H9 (cell line): ENCODE measurements around the gene MORN5. TPM values are rescaled to one million over a fixed set of nuclear protein-coding genes. Genes with fewer than 3 reads are reported as not detected.

ENCODE experiments used
- DNase-seq: peaks from one replicate; pipeline ENCODE4 v3.0.0-alpha.2; 2017
- H2AFZ ChIP-seq: one replicate; pipeline ENCODE4 v1.6.1; 2013; ENCODE audit warnings: mild to moderate bottlenecking, low read length, control low read depth, moderate library complexity
- H2AK5ac ChIP-seq: 2 replicates; pipeline ENCODE4 v1.6.1; 2013; ENCODE audit warnings: low read length, control low read depth, mixed read lengths; ENCODE audit not compliant: insufficient read length
- H2BK120ac ChIP-seq: one replicate; pipeline ENCODE4 v1.6.1; 2013; ENCODE audit warnings: low read depth, mild to moderate bottlenecking, low read length, control low read depth, inconsistent platforms; ENCODE audit not compliant: poor library complexity, severe bottlenecking
- H2BK12ac ChIP-seq: 2 replicates; pipeline ENCODE4 v1.6.1; 2013; ENCODE audit warnings: low read length, control low read depth, mixed read lengths, low read depth; ENCODE audit not compliant: insufficient read length
- H2BK15ac ChIP-seq: 2 replicates; pipeline ENCODE4 v1.6.1; 2013; ENCODE audit warnings: low read depth, low read length, control low read depth
- H2BK20ac ChIP-seq: one replicate; pipeline ENCODE4 v1.6.1; 2013; ENCODE audit warnings: low read depth, mild to moderate bottlenecking, low read length, control low read depth, inconsistent platforms; ENCODE audit not compliant: poor library complexity, severe bottlenecking
- H2BK5ac ChIP-seq: 2 replicates; pipeline ENCODE4 v1.6.1; 2013; ENCODE audit warnings: low read length, control low read depth, mixed read lengths; ENCODE audit not compliant: insufficient read length
- H3K14ac ChIP-seq: 2 replicates; pipeline ENCODE4 v1.6.1; 2013; ENCODE audit warnings: low read length, control low read depth; ENCODE audit not compliant: insufficient read depth
- H3K18ac ChIP-seq: 2 replicates; pipeline ENCODE4 v1.6.1; 2013; ENCODE audit warnings: low read depth, mild to moderate bottlenecking, mixed read lengths, low read length, control low read depth; ENCODE audit not compliant: insufficient read length
- H3K23ac ChIP-seq: 2 replicates; pipeline ENCODE4 v1.6.1; 2013; ENCODE audit warnings: low read length, control low read depth, mixed read lengths, low read depth; ENCODE audit not compliant: insufficient read length
- H3K23me2 ChIP-seq: 2 replicates; pipeline ENCODE4 v1.6.1; 2013; ENCODE audit warnings: low read depth, mild to moderate bottlenecking, mixed read lengths, low read length, control low read depth; ENCODE audit not compliant: insufficient read length, poor library complexity, severe bottlenecking
- H3K27ac ChIP-seq: 2 replicates; pipeline ENCODE4 v1.5.1; 2013; ENCODE audit warnings: low read length, control low read depth, mixed read lengths, low read depth; ENCODE audit not compliant: insufficient read length
- H3K27me3 ChIP-seq: 2 replicates; pipeline ENCODE4 v1.6.1; 2013; ENCODE audit warnings: low read length, control low read depth, inconsistent platforms; ENCODE audit not compliant: insufficient read depth
- H3K4ac ChIP-seq: 2 replicates; pipeline ENCODE4 v1.6.1; 2013; ENCODE audit warnings: low read depth, mild to moderate bottlenecking, control low read depth, inconsistent platforms, low read length, moderate library complexity
- H3K4me1 ChIP-seq: 2 replicates; pipeline ENCODE4 v1.6.1; 2013; ENCODE audit warnings: low read length, control low read depth, inconsistent platforms; ENCODE audit not compliant: insufficient read depth
- H3K4me2 ChIP-seq: 2 replicates; pipeline ENCODE4 v1.6.1; 2013; ENCODE audit warnings: low read length, control low read depth, mixed read lengths; ENCODE audit not compliant: insufficient read length, insufficient read depth
- H3K56ac ChIP-seq: 2 replicates; pipeline ENCODE4 v1.6.1; 2013; ENCODE audit warnings: low read depth, mild to moderate bottlenecking, mixed read lengths, low read length, control low read depth; ENCODE audit not compliant: insufficient read length
- H3K79me1 ChIP-seq: 2 replicates; pipeline ENCODE4 v1.6.1; 2013; ENCODE audit warnings: low read depth, mild to moderate bottlenecking, moderate library complexity, low read length, control low read depth, inconsistent platforms; ENCODE audit not compliant: insufficient read depth, poor library complexity, severe bottlenecking
- H3K79me2 ChIP-seq: 2 replicates; pipeline ENCODE4 v1.6.1; 2013; ENCODE audit warnings: low read length, control low read depth, inconsistent platforms; ENCODE audit not compliant: insufficient read depth
- H3K9ac ChIP-seq: 2 replicates; pipeline ENCODE4 v1.6.1; 2013; ENCODE audit warnings: low read length, control low read depth, mixed read lengths; ENCODE audit not compliant: insufficient read length; ENCODE audit errors: extremely low read depth
- H3K9me3 ChIP-seq: one replicate; pipeline ENCODE4 v1.6.1; 2013; ENCODE audit warnings: low read depth, low read length, inconsistent platforms; ENCODE audit not compliant: control insufficient read depth
- H3T11ph ChIP-seq: one replicate; pipeline ENCODE4 v1.6.1; 2013; ENCODE audit warnings: mild to moderate bottlenecking, low read length, control low read depth, inconsistent platforms
- H4K20me1 ChIP-seq: one replicate; pipeline ENCODE4 v1.6.1; 2013; ENCODE audit not compliant: control insufficient read depth, insufficient read length, insufficient read depth
- H4K5ac ChIP-seq: 2 replicates; pipeline ENCODE4 v1.6.1; 2013; ENCODE audit warnings: low read depth, mild to moderate bottlenecking, mixed read lengths, low read length, control low read depth; ENCODE audit not compliant: insufficient read length
- H4K8ac ChIP-seq: replicated peaks from 2 replicates; pipeline ENCODE4 v1.6.1; 2013; ENCODE audit warnings: low read length, control low read depth, mixed read lengths, low read depth; ENCODE audit not compliant: insufficient read length
- H4K91ac ChIP-seq: 2 replicates; pipeline ENCODE4 v1.6.1; 2013; ENCODE audit warnings: low read depth, mild to moderate bottlenecking, moderate library complexity, mixed read lengths, low read length, control low read depth; ENCODE audit not compliant: insufficient read length
- H3K27ac Mint-ChIP-seq, 3 experiments: 2 replicates in 2 of 3; 3 replicates in 1 of 3; pipeline ENCODE4 v1.8.0; 2020 to 2021; ENCODE audit warnings: mixed read lengths in 3 of 3, mild to moderate bottlenecking in 1 of 3, moderate library complexity in 1 of 3
- H3K27me3 Mint-ChIP-seq: 2 replicates; pipeline ENCODE4 v1.8.0; 2021; ENCODE audit warnings: low read depth, mild to moderate bottlenecking, moderate library complexity, mixed read lengths
- H3K36me3 Mint-ChIP-seq, 3 experiments: 2 replicates in 2 of 3; 3 replicates in 1 of 3; pipeline ENCODE4 v1.8.0; 2020 to 2021; ENCODE audit warnings: low read depth in 3 of 3, mixed read lengths in 3 of 3; ENCODE audit not compliant: insufficient read depth in 1 of 3
- H3K4me1 Mint-ChIP-seq, 2 experiments: 2 replicates each; pipeline ENCODE4 v1.8.0; 2020; ENCODE audit warnings: mixed read lengths in 2 of 2
- H3K4me3 Mint-ChIP-seq, 2 experiments: 2 replicates in 1 of 2; 3 replicates in 1 of 2; pipeline ENCODE4 v1.8.0; 2020 to 2021; ENCODE audit warnings: mild to moderate bottlenecking in 2 of 2, mixed read lengths in 2 of 2, moderate library complexity in 1 of 2
- H3K9me3 Mint-ChIP-seq, 2 experiments: 2 replicates in 1 of 2; 3 replicates in 1 of 2; pipeline ENCODE4 v1.8.0; 2020; ENCODE audit warnings: mild to moderate bottlenecking in 2 of 2, mixed read lengths in 2 of 2, moderate library complexity in 1 of 2
- CTCF ChIP-seq: fragments of 200-600 bp; sonication (generic); conservative IDR thresholded peaks from 3 replicates; pipeline ENCODE4 v1.8.0; 2021; ENCODE audit warnings: antibody characterized with exemption, mild to moderate bottlenecking
- WGBS: extraction: QIAGEN DNeasy Blood & Tissue Kit; methylation state at CpG from one replicate; pipeline ENCODE4 v1.1.7; 2013; ENCODE audit warnings: missing lambda C conversion rate, low lambda C conversion rate, mixed read lengths; ENCODE audit not compliant: insufficient read length; ENCODE audit errors: extremely low coverage; 5-methylcytosine and 5-hydroxymethylcytosine counted together
- total RNA-seq: library from RNA; stranded (reverse); gene quantifications from 2 replicates; pipeline ENCODE4 v1.2.1, GENCODE V29; 2021

The MORN5 gene
- total RNA-seq, 1 experiment from 2014 or later, result not detected

GRCh38 chr9:122133263-122133983 is 26.3 kb upstream of the MORN5 start:
- Histone ChIP-seq H3K27me3 (no peaks in the 10 kb centered on the region), H2AFZ (no peak overlapping the region), H2BK12ac (no peak overlapping the region), H4K8ac (no peak overlapping the region), H3K4me2 (no peak overlapping the region), H3K23ac (no peak overlapping the region), H3K9me3 (no peaks in the 10 kb centered on the region), H4K5ac (no peak overlapping the region), H4K91ac (no peak overlapping the region), H3K27ac (no peak overlapping the region), H2BK20ac (no peak overlapping the region), H3K4ac (no peak overlapping the region), H3K18ac (no peak overlapping the region), H3T11ph (no peak overlapping the region), H3K79me2 (no peaks in the 10 kb centered on the region), H3K14ac (no peak overlapping the region), H3K79me1 (no peaks in the 10 kb centered on the region), H3K56ac (no peak overlapping the region), H3K4me1 (peaks cover 8% of the 10 kb centered on the region; the same call in 1 of the 2 replicates), H4K20me1 (no peaks in the 10 kb centered on the region), H3K23me2 (no peaks in the 10 kb centered on the region), H2BK5ac (no peak overlapping the region), H2AK5ac (no peak overlapping the region), H2BK120ac (no peak overlapping the region), H2BK15ac (no peak overlapping the region), H3K9ac (no peak overlapping the region)
- H3K36me3 Mint-ChIP-seq, result no peaks in the 10 kb centered on the region; a peak in 1 of 7 replicates
- H3K27me3 Mint-ChIP-seq, result peaks cover 42% of the 10 kb centered on the region
- H3K27ac Mint-ChIP-seq, result peak overlapping the region in 1 of 3 experiments; percentile 16; a peak in 1 of 7 replicates
- no CpG with 5 or more reads among the region's 12 CpGs for WGBS
- peaks cover 41 to 55% of the 10 kb centered on the region in 2 experiments for H3K4me1 Mint-ChIP-seq
- no peaks in the 10 kb centered on the region; a peak in 1 of 5 replicates for H3K9me3 Mint-ChIP-seq
- peak; percentile 82 for DNase-seq
- TF ChIP-seq CTCF, result no peak
- no peak overlapping the region; a peak in 1 of 5 replicates for H3K4me3 Mint-ChIP-seq
